ENCODE data around the gene MICALL2.
"Not testable (repeated sequence)": the region's sequence is repeated elsewhere in the genome, so short reads cannot be mapped to it uniquely, and the experiment has no call there.

MICALL2 gene

GRCh38 chr7:1449501-1449900 is 9.8 kb downstream of the MICALL2 start:
- DNase-seq (ENCODE audit: low read depth in 4 of 4, low spot score in 1 of 4): no peak

- no peak for DNase-seq (ENCODE audit: low read depth in 4 of 4, low spot score in 1 of 4)
Observed at GRCh38 chr7:1448958-1449357, 10.3 kb downstream of the MICALL2 start.

- DNase-seq (ENCODE audit: low read depth in 4 of 4, low spot score in 1 of 4): no peak
Observed at GRCh38 chr7:1447551-1448244, 11.6 kb downstream of the MICALL2 start.

GRCh38 chr7:1447112-1447511 is 12.2 kb downstream of the MICALL2 start:
- no peak for DNase-seq (ENCODE audit: low read depth in 4 of 4, low spot score in 1 of 4)

GRCh38 chr7:1446620-1447032 is 12.6 kb downstream of the MICALL2 start:
- no peak for DNase-seq (ENCODE audit: low read depth in 4 of 4, low spot score in 1 of 4)

GRCh38 chr7:1446026-1446425 is 13.2 kb downstream of the MICALL2 start:
- not testable (repeated sequence) for DNase-seq (ENCODE audit: low read depth in 4 of 4, low spot score in 1 of 4)

- no peak for DNase-seq (ENCODE audit: low read depth in 4 of 4, low spot score in 1 of 4)
Observed at GRCh38 chr7:1445341-1445740, 13.9 kb downstream of the MICALL2 start.

- DNase-seq (ENCODE audit: low read depth in 4 of 4, low spot score in 1 of 4): no peak
Observed at GRCh38 chr7:1444925-1445322, 14.3 kb downstream of the MICALL2 start.

- no peak for DNase-seq (ENCODE audit: low read depth in 4 of 4, low spot score in 1 of 4)
Observed at GRCh38 chr7:1444214-1444924, 14.9 kb downstream of the MICALL2 start.

- not testable (repeated sequence) for DNase-seq (ENCODE audit: low read depth in 4 of 4, low spot score in 1 of 4)
Observed at GRCh38 chr7:1443587-1444200, 15.6 kb downstream of the MICALL2 start.

- DNase-seq (ENCODE audit: low read depth in 4 of 4, low spot score in 1 of 4): no peak
Observed at GRCh38 chr7:1442355-1443124, 16.7 kb downstream of the MICALL2 start.

- DNase-seq (ENCODE audit: low read depth in 4 of 4, low spot score in 1 of 4): no peak
Observed at GRCh38 chr7:1441615-1442354, 17.5 kb downstream of the MICALL2 start.

- DNase-seq (ENCODE audit: low read depth in 4 of 4, low spot score in 1 of 4): no peak
Observed at GRCh38 chr7:1440620-1441019, 18.6 kb downstream of the MICALL2 start.

GRCh38 chr7:1439373-1440363 is 19.6 kb downstream of the MICALL2 start:
- DNase-seq (ENCODE audit: low read depth in 4 of 4, low spot score in 1 of 4): no peak

GRCh38 chr7:1438821-1439220 is 20.4 kb downstream of the MICALL2 start:
- DNase-seq (ENCODE audit: low read depth in 4 of 4, low spot score in 1 of 4): no peak

GRCh38 chr7:1438208-1438607 is 21.1 kb downstream of the MICALL2 start:
- DNase-seq (ENCODE audit: low read depth in 4 of 4, low spot score in 1 of 4): no peak

- DNase-seq (ENCODE audit: low read depth in 4 of 4, low spot score in 1 of 4): no peak
Observed at GRCh38 chr7:1437155-1437880, 22.0 kb downstream of the MICALL2 start.

- no peak for DNase-seq (ENCODE audit: low read depth in 4 of 4, low spot score in 1 of 4)
Observed at GRCh38 chr7:1436608-1437007, 22.7 kb downstream of the MICALL2 start.
